ENCODE results near the gene SUSD6.

DNA sequence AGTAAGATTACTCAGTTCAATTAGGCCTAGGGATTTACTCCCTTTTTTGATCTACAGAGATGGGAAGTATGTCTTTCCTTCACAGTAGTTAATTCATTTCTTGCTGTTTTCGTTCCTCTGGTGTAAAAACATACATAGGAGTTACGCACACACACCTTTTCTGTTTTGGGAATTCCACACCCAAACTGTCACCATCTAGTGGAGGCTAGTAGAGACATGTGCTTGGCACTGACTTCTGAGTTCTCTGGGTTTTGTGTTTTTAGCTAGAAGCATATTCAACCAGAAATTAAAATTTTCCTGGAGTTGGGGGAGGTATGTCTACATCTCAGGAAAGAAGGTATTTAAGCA is 1.4 kb downstream of the SUSD6 start:
- TF ChIP-seq POLR2A (IDR thresholded peaks at IDR 0.05; ENCODE audit: low read depth, low read length) (no peak), POLR2AphosphoS5 (IDR thresholded peaks at IDR 0.05; ENCODE audit: low read depth, low read length) (no peak), TAF1 (IDR thresholded peaks at IDR 0.05; ENCODE audit: borderline replicate concordance, low read depth, low read length) (no peak)
